ENCODE results near the gene TPM4.
"Not testable (repeated sequence)": the region's sequence is repeated elsewhere in the genome, so short reads cannot be mapped to it uniquely, and the experiment has no call there.

Gene TPM4

DNA sequence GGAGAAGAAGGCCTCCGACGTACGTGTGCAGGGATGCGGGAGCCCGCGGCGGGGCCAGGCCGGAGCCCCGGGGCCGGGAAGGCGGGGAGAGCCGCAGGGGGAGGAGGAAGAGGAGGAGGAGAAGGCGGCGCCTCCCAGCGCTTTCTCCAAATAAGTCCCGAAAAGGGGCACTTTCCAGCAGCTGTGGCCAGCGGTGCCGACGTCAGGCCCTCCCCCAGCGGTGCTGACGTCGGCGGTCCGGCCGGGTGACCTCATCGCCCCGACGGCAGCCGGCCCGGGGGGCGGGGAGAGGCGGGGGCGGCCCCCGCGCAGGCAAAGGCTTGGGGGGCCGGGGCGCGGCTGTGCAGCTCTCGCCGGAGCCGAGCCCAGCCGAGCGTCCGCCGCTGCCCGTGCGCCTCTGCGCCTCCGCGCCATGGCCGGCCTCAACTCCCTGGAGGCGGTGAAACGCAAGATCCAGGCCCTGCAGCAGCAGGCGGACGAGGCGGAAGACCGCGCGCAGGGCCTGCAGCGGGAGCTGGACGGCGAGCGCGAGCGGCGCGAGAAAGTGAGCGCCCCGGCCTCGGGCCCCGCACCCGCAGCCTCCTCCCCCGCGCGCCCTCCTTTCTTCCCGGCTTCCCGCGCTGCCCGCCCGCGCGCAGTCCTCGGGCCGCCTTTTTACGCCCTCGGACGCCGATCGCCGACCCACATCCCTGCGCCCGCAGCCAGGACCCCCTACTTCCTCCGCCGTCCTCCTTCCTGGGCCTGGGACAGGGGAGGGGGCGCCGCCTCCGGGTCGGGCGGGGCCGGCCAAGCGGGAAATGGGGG is at the start of gene TPM4:
TPM4 (plus strand) TSS at position 342 of the 804 bp plus-strand sequence; CDS start at position 413, 71 bp downstream.
- peak; percentile 65 for DNase-seq (ENCODE audit: low spot score)

GRCh38 chr19:16026756-16027155 is 49.5 kb upstream of the TPM4 start:
- DNase-seq (ENCODE audit: low spot score): no peak

DNA sequence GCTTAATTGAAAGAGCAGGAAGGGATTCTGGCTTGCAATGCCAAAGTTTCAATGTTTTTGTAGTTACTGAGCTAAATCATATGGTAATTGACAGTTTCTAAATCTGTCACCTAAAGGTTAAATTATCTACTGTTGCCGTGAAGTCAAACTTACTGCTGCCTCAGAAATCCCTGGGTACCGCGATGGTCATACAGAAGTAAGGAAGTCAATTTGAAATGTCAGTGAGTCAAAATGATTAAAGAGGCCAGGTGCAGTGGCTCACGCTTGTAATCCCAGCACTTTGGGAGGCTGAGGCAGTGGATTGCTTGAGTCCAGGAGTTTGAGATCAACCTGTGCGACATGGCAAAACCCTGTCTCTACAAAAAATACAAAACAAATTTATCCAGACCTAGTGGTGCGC is 48.8 kb upstream of the TPM4 start:
- DNase-seq (ENCODE audit: low spot score): no peak

GRCh38 chr19:16030155-16030554 is 46.1 kb upstream of the TPM4 start:
- DNase-seq (ENCODE audit: low spot score): not testable (repeated sequence)

DNA sequence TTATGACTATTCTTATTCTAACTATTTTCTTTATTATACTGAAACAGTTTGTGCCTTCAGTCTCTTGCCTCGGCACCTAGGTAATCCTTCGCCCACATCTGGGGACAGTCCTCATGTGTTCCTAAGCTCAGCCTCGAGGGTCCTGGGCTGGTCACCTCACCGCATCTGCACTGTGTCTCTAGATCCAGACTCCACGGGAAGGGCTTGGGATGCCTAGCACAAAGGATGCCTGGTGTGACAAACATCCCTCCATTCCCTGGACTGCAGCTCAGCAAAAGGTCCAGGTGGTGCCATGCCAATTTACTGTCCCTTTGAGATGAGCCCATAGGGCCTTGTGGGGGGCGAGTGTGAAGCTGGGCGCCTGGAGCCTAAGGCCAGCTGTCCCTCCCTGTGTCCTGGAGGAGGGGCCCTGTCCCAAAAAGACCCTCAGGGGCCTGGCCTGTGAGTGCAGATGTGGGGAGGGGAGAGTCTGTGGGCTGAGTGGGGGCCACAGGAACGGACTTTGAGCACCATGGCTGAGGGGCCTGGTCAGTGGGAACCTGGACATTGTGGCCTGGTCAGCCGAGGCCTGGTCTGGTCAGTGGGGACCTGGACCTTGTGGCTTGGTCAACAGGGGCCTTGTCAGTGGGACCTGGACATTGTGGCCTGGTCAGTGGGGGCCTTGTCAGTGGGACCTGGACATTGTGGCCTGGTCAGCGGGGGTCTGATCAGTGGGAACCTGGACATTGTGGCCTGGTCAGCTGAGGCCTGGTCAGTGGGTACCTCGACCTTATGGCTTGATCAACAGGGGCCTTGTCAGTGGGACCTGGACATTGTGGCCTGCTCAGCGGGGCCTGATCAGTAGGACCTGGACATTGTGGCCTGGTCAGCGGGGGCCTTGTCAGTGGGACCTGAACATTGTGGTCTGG is 45.1 kb upstream of the TPM4 start:
- DNase-seq (ENCODE audit: low spot score): no peak

- DNase-seq (ENCODE audit: low spot score): no peak
Measured at GRCh38 chr19:16031872-16032200, 44.5 kb upstream of the TPM4 start.

GRCh38 chr19:16032509-16033135 is 43.7 kb upstream of the TPM4 start:
- DNase-seq (ENCODE audit: low spot score): no peak

DNA sequence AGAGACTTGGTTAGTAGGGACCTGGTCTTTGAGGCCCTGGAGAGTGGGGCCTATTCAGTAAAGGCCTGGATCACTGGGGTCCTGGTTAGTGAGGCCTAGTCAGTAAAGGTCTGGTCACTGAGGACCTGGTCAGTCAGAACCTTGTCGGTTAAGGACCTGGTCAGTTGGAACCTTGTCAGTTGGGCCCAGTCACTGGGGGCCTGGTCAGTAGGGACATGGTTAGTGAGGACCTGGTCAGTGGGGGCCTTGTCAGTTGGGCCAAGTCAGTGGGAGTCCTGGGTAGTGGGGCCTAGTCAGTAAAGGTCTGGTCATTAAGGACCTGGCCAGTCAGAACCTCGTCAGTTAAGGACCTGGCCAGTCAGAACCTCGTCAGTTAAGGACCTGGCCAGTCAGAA is 43.2 kb upstream of the TPM4 start:
- no peak for DNase-seq (ENCODE audit: low spot score)

- DNase-seq (ENCODE audit: low spot score): no peak
Measured at GRCh38 chr19:16033721-16034120, 42.6 kb upstream of the TPM4 start.

DNA sequence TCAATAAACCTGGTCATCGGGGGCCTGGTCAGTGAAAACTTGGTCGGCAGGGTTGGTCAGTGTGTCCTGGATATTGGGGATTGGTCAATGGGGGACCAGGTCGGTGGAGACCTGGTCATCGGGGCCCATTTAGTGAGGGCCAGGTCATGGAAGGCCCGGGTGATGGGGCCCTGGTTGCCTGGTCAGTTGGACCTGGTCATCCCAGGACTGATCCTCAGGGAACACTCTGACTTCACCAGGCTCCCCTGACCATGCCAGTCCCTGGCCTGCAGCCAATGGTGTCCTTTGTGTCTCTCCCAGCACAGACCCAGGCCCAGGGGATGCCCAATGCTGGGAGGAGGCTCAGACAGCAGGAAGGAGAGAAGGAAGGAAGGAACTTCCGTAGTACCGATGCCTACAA is 42.1 kb upstream of the TPM4 start:
- no peak for DNase-seq (ENCODE audit: low spot score)

- no peak for DNase-seq (ENCODE audit: low spot score)
Measured at GRCh38 chr19:16034958-16035560, 41.2 kb upstream of the TPM4 start.

DNA sequence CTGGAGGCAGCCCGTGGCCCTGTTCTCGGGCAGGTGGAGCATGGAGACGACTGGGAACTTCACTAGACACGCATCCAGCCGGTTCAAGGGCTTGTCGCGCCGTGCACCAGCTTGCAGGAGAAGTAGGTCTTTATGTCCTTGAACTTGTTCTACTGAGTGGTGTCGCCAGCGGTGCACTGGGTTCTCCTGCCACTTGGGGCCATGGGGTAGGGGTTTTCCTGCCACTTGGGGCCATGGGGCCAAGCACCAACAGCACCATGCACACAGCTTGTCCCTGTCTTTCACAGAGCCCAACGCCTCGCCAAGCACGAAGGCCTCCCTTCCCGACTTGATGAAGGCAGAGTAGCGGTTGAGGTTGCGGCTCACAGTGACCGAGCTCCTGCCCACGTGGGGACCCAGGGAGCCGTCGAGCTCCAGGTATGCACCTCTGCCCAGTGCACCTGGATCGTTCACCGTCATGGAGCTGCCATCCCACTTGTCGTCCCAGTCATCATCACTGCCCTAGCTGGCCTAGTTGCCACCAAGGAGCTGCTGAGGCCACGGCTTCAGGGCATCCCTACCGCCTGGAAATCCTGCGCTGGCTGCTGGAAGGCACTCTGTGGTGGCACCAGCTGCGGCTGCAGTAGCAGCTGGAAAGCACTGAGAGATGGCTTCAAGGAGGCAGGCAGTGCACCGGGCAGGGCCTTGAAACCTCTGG is 40.5 kb upstream of the TPM4 start:
- no peak for DNase-seq (ENCODE audit: low spot score)

- no peak for DNase-seq (ENCODE audit: low spot score)
Measured at GRCh38 chr19:16036397-16036925, 39.8 kb upstream of the TPM4 start.

DNA sequence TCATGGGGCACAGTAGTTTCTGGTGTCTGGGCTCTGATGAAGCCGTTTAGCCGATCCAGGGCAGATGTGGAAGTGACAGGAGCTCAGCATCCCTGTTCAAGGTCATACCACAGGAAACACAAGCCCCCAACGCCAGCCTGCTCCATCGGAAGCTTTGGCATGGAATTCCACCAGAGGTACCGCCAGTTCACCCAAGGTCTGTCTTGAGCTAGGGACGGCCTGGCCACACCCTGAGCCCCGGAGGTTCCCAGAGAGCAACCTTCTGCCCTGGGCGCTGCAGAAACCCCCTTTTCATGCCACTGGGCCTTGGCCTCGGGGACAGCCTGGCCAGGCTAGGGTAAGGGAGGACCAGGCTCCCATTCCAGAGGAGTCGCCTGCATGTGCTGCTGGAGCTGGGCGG is 39.4 kb upstream of the TPM4 start:
- DNase-seq (ENCODE audit: low spot score): no peak

GRCh38 chr19:16037424-16038195 is 38.7 kb upstream of the TPM4 start:
- no peak for DNase-seq (ENCODE audit: low spot score)

GRCh38 chr19:16038196-16038695 is 38.0 kb upstream of the TPM4 start:
- no peak for DNase-seq (ENCODE audit: low spot score)

DNA sequence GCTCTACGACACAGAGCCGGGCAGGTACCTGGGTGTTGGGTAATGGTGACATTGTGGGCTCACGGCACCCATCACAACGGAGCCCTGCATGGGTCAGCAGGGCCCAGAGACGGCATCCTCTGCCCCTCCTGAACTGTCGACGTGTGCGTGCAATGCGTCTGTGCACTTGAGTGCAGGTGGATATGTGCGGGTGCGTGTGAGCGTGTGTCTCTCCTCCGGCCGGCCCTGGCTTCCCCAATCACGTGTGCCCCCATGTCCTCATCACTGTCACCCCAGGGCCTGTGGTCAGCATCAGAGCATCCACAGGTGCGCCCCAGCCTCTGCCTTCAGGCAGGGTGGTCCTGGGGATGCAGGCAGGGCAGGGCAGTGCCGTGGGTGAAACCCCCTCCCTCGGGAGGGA is 37.2 kb upstream of the TPM4 start:
- no peak for DNase-seq (ENCODE audit: low spot score)

DNA sequence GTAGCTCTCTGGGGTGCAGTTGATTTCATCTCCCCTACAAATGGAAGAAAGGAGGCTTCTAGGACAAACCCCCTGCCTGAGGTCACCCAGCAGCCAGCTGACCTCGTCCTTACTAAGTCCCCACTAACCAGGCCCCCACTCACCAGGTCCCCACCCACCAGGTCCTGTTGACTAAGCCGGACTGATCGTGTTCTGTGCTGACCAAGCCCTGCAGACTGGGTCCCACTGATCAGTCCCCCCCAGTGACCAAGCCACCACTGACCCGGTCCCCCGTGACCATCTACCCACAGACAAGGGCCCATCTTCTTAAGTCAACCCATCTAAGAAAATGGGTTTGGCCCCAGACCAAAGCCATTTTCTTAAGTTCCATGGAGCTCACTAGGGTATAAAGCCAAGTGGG is 36.8 kb upstream of the TPM4 start:
- no peak for DNase-seq (ENCODE audit: low spot score)

- DNase-seq (ENCODE audit: low spot score): no peak
Measured at GRCh38 chr19:16040642-16041041, 35.7 kb upstream of the TPM4 start.

DNA sequence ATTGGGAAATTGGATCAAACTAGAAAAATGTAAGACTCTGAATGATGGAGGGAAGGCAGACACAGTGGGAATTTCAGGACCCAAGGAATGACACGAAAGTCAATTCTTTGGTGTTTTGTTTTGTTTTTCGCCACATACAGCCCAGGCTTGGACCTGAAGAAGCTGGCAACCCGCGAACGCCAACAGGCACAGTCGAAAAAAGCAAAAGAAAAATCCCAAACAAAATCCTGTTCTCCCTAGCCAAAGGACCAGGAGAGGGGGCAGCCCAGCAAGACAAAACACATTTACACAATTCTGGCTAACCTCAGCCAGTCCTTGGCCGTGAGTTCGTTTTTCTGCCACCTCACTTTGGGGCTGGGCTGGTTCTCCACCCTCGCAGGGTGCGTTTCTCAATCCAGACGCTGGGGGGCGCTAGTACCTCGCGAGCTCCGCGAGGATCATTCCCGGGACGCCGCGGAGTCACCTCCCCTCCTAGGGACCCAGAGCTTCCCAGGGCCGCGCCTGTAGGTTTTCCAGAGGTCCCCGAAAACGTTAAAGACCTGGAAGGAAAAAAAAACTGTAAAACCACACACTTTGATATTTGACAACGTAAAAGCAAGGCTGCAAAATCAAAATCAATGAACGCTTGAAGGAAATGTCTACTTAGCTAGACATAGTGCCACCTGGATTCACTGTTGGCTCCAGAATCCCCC is 34.9 kb upstream of the TPM4 start:
- DNase-seq (ENCODE audit: low spot score): peak; percentile 67

All from NAMALWA (cell line).